Activated T-cell treated with anti-CD3 and anti-CD28 coated beads for 48 hours (primary cell): ENCODE data around the gene FCSK.
A peak's percentile ranks its signal among the peaks of the same experiment; 100 is the strongest.
"Not testable (repeated sequence)": the region's sequence is repeated elsewhere in the genome, so short reads cannot be mapped to it uniquely, and the experiment has no call there.

Experiments
- DNase-seq: peaks from one replicate; pipeline ENCODE4 v3.0.0-alpha.2; 2020; ENCODE audit warnings: low read depth

FCSK gene

GRCh38 chr16:70454222-70455034 is at the start of gene FCSK:
Gene FCSK, plus strand, starts transcription at chr16:70454595. Its CDS starts 8,596 bp downstream, at chr16:70463191.
- DNase-seq = peak; percentile 58

- not testable (repeated sequence) for DNase-seq
Observed at GRCh38 chr16:70406104-70406503, 48.3 kb upstream of the FCSK start.

- DNase-seq = no peak
Observed at GRCh38 chr16:70407811-70408274, 46.6 kb upstream of the FCSK start.

- DNase-seq = no peak
Observed at GRCh38 chr16:70410734-70411133, 43.7 kb upstream of the FCSK start.

GRCh38 chr16:70412385-70412784 is 42.0 kb upstream of the FCSK start:
- DNase-seq = no peak

- not testable (repeated sequence) for DNase-seq
Observed at GRCh38 chr16:70413572-70413971, 40.8 kb upstream of the FCSK start.

- DNase-seq = no peak
Observed at GRCh38 chr16:70416748-70417616, 37.4 kb upstream of the FCSK start.

GRCh38 chr16:70417661-70418060 is 36.7 kb upstream of the FCSK start:
- no peak for DNase-seq

- no peak for DNase-seq
Observed at GRCh38 chr16:70418274-70418992, 36.0 kb upstream of the FCSK start.

- DNase-seq = no peak
Observed at GRCh38 chr16:70418993-70419318, 35.4 kb upstream of the FCSK start.

GRCh38 chr16:70419384-70420327 is 34.7 kb upstream of the FCSK start:
- DNase-seq = no peak

- DNase-seq = no peak
Observed at GRCh38 chr16:70421014-70421413, 33.4 kb upstream of the FCSK start.

GRCh38 chr16:70421473-70422311 is 32.7 kb upstream of the FCSK start:
- DNase-seq = no peak

- DNase-seq = no peak
Observed at GRCh38 chr16:70422543-70422942, 31.9 kb upstream of the FCSK start.

- no peak for DNase-seq
Observed at GRCh38 chr16:70427786-70428177, 26.6 kb upstream of the FCSK start.

GRCh38 chr16:70428178-70428998 is 26.0 kb upstream of the FCSK start:
- peak; percentile 66 for DNase-seq

- DNase-seq = no peak
Observed at GRCh38 chr16:70429888-70430666, 24.3 kb upstream of the FCSK start.

- no peak for DNase-seq
Observed at GRCh38 chr16:70430667-70431536, 23.5 kb upstream of the FCSK start.
